HG03108 (cell line): ENCODE data around the gene FASTKD1.
"Not testable (repeated sequence)": the region's sequence is repeated elsewhere in the genome, so short reads cannot be mapped to it uniquely, and the experiment has no call there.

Experiments used
- ATAC-seq: cut with Tn5 transposase; IDR thresholded peaks from one replicate; pipeline ENCODE4 v1.9.1; 2021; ENCODE audit warnings: moderate library complexity; ENCODE audit not compliant: unreplicated experiment

The FASTKD1 gene, protein sequence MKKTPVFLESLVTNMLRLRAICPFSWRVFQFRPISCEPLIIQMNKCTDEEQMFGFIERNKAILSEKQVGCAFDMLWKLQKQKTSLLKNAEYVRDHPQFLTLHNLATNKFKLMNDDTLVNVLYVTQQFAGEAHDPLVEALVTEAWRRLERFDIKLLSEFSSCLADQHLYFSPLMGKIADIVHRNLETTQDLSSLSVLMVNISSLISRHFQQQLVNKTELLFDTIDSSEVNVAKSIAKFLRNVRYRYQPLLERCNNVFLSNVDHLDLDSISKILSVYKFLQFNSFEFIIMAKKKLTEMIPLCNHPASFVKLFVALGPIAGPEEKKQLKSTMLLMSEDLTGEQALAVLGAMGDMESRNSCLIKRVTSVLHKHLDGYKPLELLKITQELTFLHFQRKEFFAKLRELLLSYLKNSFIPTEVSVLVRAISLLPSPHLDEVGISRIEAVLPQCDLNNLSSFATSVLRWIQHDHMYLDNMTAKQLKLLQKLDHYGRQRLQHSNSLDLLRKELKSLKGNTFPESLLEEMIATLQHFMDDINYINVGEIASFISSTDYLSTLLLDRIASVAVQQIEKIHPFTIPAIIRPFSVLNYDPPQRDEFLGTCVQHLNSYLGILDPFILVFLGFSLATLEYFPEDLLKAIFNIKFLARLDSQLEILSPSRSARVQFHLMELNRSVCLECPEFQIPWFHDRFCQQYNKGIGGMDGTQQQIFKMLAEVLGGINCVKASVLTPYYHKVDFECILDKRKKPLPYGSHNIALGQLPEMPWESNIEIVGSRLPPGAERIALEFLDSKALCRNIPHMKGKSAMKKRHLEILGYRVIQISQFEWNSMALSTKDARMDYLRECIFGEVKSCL

DNA sequence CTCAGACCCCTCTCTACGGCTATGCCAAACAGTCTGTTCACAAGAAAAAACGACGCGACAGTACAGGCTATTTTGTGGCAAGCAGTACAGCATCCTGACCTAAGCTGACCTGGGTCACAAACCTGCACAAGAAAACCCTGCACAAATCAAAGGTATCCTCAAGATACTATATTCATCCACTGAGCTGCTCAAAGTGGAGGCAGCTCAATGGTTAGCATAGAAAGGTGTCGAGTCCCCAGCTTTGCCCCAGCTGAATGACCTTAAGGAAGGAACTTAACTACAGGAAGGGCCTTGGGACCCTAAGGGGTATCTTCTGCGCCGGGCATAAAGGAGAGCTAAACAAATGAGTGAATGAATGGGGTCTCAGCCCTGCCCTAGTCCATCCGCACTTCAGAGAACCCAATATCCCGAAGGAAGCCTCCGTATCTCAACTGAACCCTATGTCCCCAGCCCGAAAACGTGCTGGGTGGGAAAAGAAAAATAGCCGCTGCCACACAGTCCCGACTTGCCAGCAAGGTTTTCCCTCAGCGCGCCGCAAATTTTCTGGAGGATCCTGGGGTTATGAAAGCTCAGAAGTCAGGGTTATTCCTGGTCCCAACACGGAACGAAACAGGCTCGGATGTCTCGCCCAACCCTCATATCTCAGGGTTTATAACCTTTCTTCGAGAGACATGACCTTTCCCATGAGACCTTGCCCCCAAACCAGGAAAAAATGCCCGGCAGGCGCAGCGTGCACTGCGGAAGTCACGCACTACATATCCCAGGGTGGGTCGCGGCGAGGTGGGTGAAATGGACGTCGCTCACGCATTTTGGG, at the start of gene FASTKD1:
Gene FASTKD1 (minus strand): TSS at position 706 of the 814 bp plus-strand sequence. CDS start 1,836 bp downstream, outside the sequence.
- ATAC-seq = peak; percentile 97

DNA sequence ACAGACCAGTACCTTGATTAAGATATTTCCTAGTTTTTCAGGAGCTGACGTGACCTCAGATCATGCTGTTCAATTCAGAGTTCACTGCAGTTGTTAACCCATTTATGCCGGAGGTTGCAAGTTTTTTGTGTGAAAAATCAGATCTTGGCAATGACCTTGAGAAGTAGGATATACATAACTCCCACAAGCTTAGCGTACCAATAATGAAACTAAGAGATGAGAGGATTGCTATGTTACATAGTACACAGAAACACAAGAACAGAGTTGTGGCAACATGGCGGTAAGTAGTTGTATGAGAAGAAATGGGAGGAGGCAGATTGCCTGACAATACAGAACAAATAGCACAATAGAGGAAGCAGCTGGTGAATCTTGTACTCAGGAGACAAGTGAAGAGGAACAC, 49.6 kb upstream of the FASTKD1 start:
- no peak for ATAC-seq

DNA sequence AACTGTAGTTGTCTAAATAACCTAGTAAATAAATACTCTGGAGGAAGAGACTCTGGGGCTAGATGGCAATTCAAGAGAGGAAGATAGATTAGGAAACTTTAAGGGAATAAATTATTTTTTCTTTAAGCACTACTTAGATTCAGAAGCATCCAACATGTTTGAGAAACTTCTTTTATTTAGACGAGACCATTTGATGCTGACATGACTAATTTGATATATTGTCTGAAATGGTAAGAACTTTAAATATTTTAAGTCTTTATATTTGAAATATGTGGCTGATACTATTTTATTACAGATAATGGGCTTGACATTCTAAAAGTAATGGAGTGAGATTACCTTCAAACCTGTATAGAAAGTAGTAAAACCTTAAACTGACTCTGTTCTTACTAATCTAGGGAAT, 46.8 kb upstream of the FASTKD1 start:
- ATAC-seq = no peak

DNA sequence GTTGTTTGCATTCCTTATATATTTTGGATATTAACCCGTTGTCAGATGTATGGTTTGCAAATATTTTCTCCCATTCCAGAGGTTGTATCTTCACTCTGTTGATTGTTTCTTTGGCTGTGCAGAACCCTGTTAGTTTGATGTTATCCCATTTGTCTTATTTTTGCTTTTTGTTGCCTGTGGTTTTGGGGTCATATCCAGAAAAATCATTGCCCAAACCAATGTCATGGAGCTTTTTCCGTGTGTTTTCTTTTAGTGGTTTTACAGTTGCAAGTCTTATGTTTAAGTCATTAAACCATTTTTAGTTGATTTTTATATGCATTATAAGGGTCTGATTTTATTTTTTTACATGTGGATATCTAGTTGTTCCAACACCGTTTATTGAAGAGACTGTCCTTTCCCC, 46.3 kb upstream of the FASTKD1 start:
- ATAC-seq = no peak

DNA sequence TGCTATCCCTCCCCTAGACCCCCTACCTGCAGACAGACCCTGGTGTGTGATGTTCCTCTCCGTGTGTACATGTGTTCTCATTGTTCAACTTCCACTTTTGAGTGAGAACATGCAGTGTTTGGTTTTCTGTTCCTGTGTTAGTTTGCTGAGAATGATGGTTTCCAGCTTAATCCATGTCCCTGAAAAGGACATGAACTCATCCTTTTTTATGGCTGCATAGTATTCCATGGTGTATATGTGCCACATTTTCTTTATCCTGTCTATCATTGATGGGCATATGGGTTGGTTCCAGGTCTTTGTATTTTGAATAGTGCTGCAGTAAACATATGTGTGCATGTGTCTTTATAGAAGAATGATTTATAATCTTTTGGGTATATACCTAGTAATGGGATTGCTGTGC, 42.3 kb upstream of the FASTKD1 start:
- not testable (repeated sequence) for ATAC-seq

DNA sequence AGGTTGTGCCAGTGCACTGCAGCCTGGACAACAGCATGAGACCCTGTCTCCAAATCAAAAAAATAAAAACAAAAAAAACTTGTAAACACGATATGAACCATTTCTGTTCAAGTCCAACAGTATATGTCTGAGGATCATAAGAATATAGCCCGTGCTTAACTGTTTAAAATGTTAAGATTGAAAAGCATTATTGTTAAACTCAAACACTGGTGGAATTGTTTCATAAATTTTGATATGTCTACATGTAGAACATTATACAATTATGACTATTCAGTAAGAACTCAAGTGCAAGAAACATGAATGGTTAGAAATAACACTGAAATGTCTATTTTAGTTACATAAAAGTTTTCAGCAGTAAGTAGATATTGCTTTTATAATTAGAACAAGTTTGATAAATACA, 40.2 kb upstream of the FASTKD1 start:
- ATAC-seq = no peak

DNA sequence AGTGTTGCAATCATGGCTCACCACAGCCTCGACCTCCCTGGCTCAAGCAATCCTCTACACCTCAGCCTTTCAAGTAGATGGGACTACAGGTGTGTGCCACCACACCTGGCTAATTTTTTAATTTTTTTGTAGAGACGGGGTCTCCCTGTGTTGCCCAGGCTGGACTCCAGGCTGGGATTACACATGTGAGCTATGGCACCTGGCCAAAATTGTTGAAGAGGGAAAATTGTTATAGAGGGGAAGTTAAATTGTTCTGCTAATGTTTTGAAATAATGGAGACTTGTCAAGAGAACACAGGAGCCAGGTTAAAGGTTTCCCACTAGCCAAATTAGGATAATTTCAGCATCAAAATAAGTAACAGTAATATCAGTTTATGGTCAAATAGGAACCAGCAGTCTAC, 35.6 kb upstream of the FASTKD1 start:
- ATAC-seq = no peak

DNA sequence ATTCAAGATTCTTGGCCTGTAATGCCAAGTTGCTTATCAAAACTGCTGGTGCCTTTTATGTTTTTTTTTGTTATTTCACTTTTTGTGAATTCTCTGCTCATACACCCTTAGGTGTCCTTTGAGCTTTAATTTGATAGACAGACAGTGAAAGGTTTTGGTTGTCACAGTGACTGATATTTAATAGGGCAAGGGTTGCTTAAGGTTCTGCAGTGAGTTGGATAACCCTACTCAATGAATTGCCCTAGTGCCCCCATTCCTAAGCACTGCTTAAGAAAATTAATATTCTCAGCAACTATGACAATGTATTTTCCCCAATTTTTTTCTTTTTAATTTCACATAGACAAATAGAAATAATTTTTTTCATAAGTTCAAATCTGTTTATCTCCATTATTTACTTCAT, 25.9 kb upstream of the FASTKD1 start:
- ATAC-seq = no peak

DNA sequence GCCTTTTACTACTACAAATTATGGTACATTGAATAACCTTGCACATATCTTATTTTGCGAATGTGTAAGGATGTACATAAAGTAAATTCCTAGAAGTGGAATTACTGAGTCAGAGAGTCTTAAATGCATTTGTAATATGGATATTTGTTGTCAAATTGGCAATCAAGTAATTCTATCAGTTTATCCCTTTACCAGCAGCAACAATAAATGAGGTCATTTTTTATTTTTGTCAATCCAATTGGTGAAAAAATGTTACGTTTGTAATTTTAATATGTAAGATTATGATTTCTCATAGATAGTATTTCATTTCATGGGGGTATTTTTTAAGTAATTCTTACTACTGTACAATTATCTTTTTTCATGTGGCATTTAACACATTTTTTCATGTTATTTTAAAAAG, 25.3 kb upstream of the FASTKD1 start:
- no peak for ATAC-seq

DNA sequence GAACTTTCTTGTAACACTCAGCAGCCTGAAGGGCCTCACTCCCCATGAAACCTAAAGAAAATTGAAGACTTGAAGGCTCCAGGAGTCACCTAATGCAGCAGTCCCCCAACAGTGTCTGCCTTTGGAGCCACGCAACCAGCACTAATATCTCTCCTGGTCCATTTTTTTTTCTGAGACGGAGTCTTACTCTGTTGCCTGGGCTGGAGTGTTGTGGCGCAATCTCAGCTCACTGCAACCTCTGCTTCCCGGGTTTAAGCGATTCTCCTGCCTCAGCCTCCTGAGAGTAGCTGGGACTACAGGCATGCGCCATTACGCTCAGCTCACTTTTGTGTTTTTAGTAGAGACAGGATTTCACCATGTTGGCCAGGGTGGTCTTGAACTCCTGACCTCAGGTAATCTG, 22.9 kb upstream of the FASTKD1 start:
- not testable (repeated sequence) for ATAC-seq

DNA sequence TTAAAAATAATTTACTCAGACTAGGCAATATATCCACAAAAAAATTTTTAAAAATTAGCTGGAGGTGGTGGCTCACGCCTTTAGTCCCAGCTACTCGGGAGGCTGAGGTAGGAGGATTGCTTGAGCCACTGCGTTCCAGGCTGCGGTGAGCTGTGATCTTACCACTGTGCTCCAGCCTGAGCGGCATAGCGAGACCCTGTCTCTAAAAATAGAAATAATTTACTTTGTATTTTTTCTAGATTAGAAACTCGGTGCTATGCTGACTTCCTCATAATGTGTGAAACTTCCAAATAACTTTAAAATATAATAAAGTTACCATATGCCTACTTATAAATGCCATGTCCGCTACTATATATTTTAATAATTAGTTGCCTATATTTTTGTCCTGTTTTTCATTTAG, 17.1 kb upstream of the FASTKD1 start:
- no peak for ATAC-seq

DNA sequence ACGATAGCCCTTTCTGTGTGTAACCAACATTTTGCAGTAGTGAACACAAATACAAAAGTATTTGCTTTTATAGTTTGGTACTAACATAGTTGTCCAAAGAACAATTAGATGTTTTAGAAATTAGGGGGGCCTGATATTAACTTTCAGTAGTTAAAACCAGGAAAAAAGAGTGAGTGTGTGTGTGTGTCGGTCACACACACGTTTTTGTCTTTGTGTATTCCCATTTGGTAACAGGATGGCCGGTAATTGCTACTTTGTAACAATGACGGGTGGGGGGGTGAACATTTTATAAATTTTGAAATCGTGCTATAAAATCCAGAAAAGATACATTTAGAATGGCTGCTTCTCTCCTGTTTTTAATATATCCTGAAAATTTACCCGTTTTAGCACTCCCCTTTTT, 12.0 kb upstream of the FASTKD1 start:
- no peak for ATAC-seq

DNA sequence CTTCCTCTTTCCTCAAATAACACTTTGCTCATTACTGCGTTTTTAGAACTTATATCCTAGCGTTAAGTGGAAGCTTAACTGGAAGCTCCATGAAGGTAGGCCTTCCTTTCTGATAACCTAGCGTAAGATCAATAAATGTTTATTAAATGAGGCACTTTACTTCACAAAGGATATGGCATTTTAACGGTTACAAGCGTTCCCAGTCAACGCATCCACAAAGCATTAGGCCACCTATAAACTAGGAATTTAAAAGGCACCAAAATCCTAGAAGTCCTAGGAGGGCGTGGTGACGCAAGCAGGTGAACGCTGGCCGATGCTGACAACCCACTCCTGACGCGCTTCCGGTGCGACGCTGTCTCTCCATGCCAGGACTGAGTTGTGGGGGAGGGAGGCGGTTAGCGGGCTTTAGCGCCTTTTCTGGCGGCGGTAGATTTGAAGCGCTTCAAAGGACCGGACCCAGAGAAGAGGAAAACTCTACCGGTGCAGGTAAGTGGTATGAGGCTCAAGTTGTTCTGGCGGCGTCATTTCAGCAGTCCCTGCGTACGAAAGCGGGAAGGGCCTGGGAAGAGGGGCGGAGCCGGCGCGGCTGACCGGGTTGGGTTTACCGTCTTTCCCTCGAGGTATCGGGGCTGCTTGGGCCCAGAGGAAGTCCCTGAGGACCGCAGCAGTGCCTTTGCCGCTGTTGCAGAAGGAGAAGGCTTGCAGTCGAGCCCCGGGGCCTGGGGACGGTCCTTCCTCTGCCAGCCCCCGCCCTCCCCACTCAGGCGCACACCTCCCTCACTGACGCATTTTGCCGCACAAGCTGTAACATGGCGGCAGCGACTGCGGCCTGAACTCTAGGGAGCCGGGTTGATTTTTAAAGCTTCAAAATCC, 10.6 kb upstream of the FASTKD1 start, which contains the start of gene PPIG:
Gene PPIG (plus strand): TSS at position 347 of the 873 bp plus-strand sequence. CDS start 19,691 bp downstream, outside the sequence.
- ATAC-seq = peak; percentile 86

DNA sequence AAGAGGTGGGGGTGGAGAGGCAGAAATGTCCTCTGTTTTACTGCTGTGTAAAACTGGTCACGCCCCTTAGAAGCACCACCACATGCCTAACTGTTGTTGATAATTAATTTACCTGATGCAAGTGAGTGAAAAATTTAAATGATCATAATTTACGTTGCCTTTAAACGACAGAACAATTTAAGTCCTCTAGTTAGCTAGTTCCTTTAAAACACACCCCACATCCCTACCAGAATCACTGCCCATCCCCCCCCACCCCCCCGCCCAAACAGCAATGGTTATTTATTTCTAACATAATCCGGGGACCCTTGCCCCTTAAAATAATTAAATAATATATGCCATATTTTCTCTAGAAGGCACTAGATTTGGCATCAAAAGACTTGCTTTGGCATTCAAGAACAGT, 9.9 kb upstream of the FASTKD1 start:
- ATAC-seq = no peak

DNA sequence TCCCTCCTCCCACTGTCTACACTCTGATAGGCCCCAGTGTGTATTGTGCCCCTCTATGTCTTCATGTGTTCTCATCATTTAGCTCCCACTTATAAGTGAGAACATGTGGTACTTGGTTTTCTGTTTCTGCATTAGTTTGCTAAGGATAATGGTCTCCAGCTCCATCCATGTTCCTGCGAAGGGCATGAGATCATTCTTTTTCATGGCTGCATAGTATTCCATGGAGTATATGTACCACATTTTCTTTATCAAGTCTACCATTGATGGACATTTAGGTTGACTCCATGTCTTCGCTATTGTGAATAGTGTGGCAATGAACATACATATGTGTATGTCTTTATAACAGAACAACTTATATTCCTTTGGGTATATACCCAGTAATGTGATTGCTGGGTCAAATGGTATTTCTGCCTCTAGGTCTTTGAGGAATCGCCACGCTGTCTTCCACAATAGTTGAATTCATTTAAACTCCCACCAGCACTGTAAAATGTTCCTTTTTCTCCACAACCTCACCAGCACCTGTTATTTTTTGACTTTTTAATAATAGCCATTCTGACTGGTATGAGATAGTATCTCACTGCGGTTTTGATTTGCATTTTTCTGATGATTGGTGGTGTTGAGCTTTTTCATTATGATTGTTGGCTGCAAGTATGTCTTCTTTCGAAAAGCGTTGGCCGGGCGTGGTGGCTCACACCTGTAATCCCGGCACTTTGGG, 9.0 kb upstream of the FASTKD1 start:
- not testable (repeated sequence) for ATAC-seq

DNA sequence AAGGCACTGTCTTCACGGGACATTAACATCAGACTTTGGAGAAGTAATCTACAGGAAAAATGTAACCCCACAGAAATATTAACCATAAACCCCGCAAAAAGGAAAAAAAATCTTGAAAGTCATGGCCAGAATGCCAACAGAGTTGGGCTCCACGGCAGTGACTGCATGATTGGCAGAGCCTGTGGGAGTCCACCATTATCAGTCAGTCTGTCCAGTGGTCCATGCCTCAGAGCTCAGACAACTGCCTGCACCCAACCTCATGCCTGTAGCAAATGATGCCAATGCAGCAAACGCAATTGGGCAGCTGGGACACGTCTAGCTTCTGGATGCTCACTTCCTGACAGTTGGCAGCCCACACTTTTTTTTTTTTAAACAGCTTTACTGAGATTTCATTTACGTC, 5.4 kb upstream of the FASTKD1 start:
- ATAC-seq = no peak

DNA sequence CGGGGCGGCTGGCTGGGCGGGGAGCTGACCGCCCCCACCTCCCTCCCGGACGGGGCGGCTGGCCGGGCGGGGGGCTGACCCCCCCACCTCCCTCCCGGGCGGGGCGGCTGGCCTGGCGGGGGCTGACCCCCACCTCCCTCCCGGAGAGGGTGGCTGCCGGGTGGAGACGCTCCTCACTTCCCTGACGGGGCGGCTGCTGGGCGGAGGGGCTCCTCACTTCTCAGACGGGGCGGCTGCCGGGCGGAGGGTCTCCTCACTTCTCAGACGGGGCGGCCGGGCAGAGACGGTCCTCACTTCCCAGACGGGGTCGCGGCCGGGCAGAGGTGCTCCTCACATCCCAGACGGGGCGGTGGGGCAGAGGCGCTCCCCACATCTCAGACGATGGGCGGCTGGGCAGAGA, 1.6 kb upstream of the FASTKD1 start:
- ATAC-seq = not testable (repeated sequence)

DNA sequence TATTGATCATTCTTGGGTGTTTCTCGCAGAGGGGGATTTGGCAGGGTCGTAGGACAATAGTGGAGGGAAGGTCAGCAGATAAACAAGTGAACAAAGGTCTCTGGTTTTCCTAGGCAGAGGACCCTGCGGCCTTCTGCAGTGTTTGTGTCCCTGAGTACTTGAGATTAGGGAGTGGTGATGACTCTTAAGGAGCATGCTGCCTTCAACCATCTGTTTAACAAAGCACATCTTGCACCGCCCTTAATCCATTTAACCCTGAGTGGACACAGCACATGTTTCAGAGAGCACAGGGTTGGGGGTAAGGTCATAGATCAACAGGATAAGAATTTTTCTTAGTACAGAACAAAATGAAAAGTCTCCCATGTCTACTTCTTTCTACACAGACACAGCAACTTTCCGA, 874 bp upstream of the FASTKD1 start:
- not testable (repeated sequence) for ATAC-seq

DNA sequence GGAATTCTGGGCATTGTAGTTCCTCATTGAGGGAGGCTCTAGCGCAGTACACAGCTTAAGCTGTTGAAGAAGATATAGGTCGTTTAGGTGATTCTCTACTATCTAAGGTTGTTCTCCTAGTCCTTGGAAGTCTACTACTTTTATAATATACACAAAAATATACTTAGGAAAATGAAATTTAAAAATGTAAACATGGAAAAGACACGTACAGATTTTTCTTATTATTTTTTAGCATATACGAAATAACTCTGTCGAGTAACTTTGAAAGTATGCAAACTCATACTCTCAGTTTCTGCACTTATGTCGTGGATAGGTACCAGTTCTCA, 272 bp upstream of the FASTKD1 start:
- ATAC-seq = no peak

DNA sequence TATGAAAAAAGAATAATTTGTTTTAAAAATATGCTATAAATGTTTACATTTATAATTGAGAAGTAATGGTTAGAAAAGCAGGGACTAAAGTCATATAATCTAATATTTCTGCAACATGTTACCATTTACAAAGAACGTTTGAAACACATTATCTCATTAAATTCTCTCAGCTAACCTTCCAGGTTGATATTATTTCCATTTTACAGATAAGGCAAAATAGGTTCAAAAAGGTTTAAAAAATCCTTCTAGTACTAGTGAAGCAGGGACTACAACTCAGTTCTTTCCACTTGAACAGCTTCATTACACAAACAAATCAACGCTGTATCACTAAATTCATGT, 875 bp downstream of the FASTKD1 start:
- ATAC-seq = no peak
